CMK (cell line): ENCODE measurements around the gene MACROD2.

Experiments used
- DNase-seq: peaks from one replicate; pipeline ENCODE4 v3.0.0-alpha.2; 2010; ENCODE audit warnings: low read depth

Gene MACROD2

DNA sequence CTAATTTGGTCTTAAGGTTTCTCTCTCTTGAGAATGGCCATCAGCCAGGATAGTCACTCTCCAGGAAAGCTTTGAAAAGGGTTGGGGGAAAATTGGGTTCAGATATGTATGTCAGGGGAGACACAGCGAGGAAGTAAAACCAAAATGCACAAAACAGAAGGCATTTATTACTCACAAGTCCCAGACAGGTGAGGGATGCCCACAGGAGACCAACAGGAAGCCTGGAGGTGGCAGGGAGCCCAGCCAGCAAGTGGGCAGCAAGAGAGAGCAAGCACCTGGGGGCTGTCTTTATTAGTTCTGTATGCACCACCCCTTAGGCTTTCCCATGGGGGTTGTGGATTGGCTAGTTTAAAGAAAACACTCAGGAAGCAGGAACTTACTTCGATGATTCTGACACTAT lies 1870.2 kb downstream of the MACROD2 start:
- DNase-seq = no peak

DNA sequence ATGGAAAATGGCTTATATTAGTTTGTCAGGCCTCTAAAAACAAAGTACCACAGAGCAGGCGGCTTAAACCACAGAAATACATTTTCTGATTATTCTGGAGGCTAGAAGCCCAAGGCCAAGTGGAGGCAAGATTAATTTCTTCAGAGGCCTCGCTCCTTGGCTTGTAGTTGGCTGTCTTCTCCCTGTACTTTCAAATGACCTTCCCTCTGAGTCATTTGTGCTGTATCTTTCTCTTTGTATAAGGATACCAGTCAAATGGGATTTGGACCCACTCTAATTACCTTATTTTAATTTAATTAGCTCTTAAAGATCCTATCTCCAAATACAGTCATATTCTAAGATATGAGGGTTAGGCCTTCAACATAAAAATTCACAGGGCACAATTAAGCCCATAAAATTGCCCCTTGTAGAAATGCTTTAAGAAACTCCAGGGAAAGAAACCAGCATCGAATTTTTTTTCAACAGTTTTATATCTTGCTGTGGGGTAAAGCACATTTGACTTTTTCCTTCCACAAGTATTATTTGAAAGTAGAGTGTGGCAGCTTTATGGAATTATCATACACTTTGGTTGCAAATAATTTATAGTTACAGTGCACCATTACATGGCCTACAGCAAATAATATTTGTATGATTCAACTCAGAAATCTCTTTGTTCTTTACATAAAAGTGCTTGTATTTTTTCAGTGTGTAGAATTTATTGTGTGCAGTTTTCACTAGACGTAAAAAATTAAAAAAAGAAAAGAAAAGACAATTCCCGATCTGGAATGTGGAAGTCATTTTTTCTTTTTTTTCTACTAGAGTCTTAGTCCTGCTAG lies 1871.8 kb downstream of the MACROD2 start:
- no peak for DNase-seq

- DNase-seq = no peak
These were observed 1872.6 kb downstream of the MACROD2 start for GRCh38 chr20:15867899-15868298.

DNA sequence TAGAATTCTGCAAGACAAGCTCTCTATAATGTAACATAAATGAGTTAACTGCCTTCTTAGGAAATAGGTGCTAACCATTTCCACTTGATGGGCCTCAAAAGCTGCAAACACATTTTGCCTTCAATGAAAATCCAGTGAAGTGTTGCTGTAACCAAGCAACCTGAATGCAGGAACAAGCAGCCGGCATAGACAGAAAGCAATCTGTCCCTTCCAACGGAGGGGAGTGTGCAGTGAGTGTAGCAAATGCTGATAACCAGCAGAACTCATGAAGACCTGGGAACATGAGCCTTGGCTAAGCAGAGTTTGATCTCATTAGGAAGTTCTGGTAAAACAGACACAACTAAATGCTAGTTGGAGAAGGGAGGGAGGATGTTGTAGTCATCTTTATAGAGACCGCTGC lies 1880.1 kb downstream of the MACROD2 start:
- DNase-seq = no peak

DNA sequence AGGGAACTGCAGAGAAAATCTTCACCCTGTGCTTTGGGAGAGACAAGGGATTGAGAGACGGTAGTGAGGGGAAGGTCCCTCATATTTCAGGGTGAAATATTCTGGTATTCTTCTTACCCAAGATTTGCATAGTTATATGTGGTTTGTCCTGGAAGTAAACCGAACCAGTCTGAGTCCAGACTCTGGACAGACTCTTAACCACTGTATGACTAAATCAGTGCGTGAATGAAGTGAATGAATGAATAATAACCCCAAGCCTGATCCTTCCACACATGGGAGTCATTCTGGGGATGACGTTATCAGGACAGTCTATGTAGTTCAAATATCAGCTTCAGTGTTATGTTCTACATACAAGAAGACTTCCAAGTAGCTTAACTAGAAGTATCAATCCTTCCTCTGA lies 1887.2 kb downstream of the MACROD2 start:
- no peak for DNase-seq

DNA sequence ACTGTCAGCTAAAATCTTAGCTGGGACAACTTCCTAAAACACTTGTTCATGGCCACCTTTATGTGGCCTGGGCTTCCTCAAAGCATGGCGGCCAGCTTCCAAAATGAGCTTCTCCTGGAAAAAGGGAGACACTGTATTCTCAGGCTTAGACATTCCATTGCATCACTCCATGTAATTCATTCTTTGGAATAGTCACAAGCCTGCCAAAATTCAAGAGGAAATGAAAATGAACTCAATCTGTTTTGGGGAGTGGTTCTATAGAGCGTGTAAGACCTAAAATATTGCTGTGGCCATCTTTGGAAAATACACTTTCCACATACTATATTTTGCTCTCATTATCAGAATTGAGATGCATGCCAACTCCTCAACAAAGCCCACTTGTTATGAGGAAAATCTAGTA lies 1890.9 kb downstream of the MACROD2 start:
- DNase-seq = no peak

GRCh38 chr20:15887387-15887786 lies 1892.1 kb downstream of the MACROD2 start:
- DNase-seq = no peak

DNA sequence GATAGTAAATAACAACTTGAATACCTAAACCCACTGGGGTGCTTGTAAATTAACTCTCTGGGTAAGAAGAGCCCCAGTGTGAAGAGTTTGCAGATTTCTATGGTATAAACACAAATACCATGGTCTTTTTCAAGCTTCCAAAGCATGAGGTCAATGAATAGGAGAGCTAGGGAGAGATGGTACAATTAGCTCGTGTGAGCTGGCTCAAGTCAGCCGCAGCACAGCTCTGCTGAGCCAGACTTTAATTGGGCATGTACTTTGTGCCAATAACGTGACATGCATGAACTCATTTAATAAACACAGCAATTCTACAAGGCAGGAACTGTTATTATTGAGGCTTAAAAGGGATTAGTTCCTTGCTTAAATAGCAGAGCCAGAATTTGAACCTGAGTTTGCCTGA lies 1893.7 kb downstream of the MACROD2 start:
- DNase-seq = no peak

- DNase-seq = no peak
These were observed 1894.4 kb downstream of the MACROD2 start for GRCh38 chr20:15889514-15890256.

- no peak for DNase-seq
These were observed 1895.2 kb downstream of the MACROD2 start for GRCh38 chr20:15890407-15890982.

- no peak for DNase-seq
These were observed 1899.8 kb downstream of the MACROD2 start for GRCh38 chr20:15895126-15895525.

GRCh38 chr20:15895560-15896084 lies 1900.3 kb downstream of the MACROD2 start:
- DNase-seq = no peak

DNA sequence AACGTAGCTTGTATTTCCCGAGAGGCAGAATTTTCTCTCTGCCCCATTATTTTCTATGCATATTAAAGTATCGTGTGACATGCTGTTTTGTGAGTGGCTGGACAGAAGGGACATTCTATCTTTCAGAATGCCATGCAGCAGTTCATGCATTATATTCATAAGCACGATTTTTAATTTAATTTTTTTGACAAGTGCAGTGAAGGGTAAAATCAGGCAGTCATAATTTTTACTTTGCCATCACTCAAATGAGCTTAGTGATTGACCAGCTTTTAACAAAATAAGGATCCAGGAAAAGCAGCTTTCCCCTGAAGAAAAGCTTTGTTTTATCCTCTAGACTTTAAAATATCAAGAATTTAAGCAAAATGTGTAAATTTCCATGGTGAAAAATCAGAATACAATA lies 1904.7 kb downstream of the MACROD2 start:
- no peak for DNase-seq

DNA sequence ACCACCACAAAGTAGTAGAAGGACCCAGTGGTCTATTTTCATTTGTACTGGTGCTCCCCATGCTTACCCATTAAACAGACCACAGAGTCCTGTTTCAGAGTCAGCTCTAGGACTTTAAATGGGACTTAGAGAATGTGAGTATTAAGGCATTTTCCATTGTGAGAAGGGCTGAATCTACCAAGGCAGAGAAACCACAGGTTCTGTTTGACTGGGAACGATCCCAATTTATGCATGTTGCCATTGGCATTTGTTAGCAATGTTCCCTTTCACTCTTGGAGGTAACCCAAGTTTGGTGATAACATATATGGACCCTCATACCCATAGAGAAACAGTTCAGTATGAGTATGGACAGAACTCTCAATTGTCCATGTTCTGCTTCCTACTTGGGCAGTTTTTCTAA lies 1905.1 kb downstream of the MACROD2 start:
- DNase-seq = no peak

GRCh38 chr20:15902493-15902892 lies 1907.2 kb downstream of the MACROD2 start:
- DNase-seq = no peak

GRCh38 chr20:15905661-15906060 lies 1910.3 kb downstream of the MACROD2 start:
- no peak for DNase-seq

DNA sequence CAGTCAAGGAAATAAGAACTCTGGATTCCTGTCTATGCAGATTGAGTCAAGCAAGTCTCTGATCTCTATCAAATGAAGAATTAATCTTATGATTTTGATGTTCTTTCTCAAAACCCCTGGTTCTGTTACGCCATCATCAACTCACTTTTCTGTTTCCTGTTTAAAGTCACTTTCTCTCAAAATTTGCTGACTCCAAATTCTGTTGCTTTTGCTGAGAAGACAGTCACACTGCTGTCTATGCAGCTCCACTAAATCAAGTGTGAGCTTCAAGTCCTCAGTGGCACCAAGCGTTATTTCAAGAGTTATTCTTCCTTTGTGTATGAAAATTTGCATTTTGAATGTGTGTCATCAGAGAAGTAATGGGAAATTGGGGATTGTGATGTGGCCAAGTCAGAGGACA lies 1914.7 kb downstream of the MACROD2 start:
- DNase-seq = no peak

DNA sequence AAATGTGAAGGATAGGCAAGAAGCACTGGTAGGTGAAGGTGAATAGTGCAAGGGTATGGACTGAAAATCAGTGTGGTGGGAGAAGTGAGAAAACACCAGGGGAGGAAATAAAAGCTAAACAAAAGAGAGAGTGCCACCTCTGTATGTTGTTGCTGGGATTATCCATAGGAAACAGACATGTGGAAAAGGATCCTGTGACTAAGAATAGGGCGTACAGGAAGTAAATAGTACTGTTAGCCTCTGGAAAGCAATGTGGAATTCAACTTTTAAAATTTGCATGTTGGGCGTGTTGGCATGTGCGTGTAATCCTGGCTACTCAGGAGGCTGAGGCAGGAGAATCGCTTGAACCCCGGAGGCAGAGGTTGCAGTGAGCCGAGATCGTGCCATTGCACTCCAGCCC lies 1916.3 kb downstream of the MACROD2 start:
- no peak for DNase-seq

DNA sequence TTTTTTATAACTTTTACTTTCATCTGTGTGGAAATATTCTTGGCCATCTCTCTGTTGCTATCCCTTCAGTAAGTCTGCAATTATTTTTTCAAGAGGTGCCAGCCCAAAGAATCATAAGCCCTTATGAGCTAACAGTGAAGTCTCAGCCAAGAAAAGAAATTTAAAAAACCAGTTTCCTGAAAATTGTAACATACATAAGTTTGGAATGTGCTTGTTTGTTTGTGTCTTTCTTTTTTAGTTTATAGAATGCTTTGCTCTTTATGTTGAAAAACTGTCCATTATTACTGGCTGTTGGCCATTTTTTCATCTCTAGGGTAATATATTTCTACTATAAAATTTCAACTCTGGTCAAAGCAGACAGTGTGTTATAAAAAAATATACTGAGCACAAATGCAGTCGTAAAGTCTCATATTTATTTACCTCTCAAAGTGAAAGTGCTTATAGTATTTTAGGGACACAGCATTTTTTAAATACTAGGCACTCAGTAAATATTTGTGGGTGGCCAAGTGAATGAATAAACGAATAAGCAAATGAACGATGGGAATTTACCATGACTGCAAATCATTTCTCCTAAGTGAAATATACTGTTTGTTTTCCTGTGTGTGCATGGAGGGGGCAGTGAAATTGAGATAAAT lies 1918.2 kb downstream of the MACROD2 start:
- no peak for DNase-seq

DNA sequence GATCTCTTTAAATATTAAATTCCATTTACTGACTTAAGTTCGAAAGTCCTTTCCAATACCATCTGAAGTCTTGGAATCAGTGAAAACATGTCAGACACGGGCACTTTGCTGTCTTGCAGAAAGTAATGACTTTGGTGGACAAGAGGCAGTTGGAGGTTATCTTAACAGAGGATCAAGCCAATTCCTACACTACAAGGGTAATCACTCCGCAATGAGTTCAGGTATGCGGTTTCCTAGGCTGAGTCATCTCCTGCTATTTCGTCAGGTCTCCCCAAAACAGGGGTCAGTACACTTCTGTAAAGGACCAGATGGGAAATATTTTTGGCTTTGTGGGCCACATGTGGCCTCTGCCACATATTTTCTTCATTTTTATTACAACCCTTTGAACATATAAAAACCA lies 1921.3 kb downstream of the MACROD2 start:
- no peak for DNase-seq

DNA sequence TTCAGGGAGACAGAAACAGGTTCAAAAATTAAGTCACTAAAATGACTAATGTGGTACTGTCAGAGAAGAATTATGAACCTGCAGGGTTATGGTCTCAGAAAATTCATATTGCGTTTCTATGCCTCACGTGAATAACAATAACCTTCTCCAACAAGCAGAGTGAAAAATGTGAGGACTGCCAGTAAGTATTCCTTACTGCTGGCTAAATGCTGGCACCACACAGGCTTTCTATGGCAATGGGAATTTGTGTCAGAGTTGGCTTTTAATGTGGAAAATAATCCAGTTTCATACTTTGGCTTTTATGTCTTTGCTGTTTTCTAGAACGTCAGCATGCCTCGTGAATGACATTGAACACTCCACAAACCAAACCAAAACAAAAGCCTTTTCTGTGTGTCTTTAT lies 1922.0 kb downstream of the MACROD2 start:
- no peak for DNase-seq

GRCh38 chr20:15918631-15919030 lies 1923.3 kb downstream of the MACROD2 start:
- DNase-seq = no peak
